Stimulated activated CD8-positive, alpha-beta memory T cell treated with anti-CD3 and anti-CD28 coated beads, Interleukin-12 subunit alpha, Interleukin-12 subunit beta, amount 100 ng/mL, for 24 hours (primary cell): ENCODE data around the gene HMX1.

Source experiments
- DNase-seq: peaks from one replicate; pipeline ENCODE4 v3.0.0-alpha.2; 2020; ENCODE audit errors: extremely low read depth

The HMX1 gene

DNA sequence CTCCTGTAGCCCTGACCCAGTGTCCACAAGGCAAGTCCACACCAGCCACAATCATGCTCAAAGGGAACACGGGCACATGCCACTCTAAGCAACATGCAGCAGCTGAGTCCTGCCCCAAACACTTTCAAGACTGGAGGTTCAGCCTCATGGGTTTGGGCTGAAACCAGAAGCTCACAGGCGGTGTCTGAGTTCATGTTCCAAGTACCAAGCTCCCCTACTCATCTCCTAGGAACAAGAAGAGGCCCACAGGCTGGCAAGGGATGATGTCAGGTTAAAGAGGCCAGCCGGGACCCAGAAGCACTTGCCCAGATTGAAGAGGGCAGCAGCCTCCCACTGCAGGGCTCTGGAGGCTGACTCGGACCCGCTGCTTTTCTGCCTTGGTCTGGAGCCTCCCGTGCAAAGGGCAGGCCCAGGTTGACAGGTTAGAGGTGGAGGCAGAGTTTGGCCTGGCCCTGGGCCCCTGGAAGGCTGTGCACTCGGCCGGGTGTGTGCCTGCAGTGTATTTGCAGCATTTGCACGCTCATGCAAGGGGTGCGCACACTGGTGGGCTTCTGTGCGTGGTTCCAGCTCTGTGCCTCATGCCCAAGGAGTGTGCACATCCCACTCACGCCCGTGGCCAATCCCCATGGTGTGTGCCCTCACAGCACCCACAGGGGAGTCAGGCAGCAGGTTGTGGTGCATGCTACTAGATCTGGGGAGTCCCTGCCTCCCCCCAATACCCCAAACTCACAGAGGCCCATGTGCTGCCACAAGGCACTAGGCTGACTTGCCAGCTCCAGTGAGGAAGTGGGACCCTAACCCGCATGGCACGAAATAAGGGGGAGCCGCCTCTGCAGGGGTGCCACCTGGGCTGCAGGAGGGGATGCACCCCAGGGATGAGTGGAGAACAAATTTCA, 2.4 kb downstream of the HMX1 start:
- DNase-seq: no peak

DNA sequence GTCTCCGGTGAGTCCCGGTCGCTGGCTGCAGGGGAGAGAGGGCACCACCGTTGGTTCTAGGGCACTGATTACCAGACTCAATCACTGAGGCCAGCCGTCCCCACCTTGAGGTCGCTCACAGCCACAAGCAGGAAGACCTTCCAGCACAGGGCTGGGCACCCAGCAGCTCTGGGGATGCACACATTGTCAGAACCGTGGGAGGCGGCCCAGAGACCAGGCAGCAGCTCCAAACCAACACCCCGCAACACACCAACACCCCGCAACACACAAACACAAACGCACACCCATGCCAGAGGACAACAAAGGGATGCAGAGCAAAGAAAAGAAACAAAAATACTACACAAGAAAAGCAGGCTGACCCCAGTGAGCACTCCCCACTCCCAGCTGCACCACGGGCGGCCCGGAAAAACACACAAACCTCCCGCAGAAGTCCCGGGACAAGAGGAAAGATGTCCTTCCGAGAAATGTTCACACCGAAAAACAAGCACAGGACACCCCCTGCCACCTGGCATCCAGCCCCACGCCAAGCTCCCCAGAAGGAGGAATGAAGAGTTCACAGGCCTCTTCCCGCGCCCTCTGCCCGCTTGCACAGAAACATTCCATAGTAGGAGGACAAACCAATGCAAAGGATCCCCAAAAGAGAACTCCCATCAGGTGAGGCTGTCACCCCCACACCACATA, 3.2 kb downstream of the HMX1 start:
- no peak for DNase-seq

DNA sequence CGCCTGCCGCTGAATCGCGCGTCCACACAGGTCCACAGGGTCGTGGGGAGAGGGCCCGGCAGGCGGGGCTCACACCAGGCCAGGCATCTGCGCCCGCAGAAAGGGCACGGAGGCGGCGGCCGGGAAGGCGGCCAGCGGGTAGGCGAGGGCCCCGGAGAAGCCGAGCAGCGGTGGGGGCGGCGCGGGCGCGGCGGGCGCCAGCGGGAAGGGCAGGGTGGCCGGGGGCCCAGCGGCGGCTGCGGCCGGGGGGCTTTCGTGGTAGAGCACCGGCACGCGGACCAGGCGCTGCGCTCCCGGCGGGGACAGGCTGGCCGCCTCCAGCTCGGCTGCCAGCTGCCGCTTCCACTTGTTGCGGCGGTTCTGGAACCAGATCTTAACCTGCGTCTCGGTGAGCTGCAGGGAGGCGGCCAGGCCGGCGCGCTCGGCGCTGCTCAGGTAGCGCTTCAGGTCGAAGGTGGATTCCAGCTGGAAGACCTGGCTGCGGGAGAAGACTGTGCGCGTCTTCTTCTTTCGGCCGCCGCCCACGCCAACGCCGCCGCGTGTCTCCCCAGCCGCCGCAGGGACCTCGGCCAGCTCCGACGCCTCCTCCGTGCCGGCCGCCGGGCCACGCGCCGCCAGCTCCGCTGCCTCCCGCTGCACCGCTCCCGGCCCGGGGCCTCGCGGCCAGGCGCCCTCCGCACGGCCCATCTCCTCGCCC, 3.9 kb downstream of the HMX1 start:
- no peak for DNase-seq

DNA sequence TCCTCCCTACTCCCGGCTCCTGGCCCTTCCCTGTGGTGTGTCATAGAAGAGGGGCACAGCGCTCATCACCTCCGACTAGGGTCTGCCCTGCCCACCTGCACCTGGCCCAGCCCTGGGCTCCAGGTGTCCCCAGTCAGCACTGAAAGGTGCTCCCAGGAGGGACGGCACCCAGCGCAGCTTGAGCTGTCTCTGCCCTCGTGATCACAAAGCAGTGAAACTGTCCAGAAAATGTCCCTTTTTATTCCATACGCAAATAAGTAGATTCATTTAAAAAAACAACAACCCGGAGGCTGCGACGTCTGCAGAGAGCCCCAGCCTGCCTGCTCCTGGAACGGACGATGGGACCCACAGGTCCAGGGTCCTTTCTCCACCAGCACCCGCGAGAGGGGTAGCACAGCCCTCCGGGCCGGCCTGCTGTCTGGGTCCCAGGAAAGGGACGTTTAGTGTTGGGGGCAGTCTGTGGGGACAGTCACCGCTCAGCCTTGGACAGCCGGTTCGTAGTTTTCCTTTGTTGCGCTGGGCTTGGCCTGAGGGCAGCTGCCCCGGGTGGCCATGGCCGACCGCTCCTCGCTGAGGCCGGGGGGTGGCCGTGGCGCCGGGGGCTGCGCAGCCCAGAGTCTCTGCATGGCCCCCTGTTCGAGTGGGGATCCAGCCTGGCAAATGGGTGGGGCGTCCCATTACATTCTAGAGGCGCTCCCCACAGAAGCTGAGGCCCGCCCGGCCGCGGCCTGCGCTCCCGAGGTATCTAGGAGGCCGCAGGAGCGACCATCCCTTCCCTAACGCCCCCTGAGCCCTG, 4.6 kb downstream of the HMX1 start:
- no peak for DNase-seq

DNA sequence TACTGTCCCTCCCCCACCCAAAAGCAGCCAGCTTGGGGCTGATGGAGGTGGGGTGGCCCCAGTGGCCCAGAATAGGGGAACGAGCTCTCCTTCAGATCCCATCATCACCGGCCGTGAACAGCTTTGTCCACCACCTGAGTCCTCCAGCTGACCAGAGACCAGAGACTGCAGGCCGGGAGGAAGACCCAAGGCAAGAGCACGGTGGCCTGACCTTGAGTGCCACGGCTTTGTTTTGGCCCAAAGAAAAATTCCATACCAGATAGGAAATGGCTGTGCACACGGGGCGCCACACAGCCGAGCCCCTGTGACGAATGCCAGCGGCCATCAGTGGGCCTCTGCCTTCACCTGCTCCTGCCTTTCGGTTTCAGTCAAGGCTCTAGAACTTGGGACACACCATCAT, 5.2 kb downstream of the HMX1 start:
- DNase-seq: no peak

DNA sequence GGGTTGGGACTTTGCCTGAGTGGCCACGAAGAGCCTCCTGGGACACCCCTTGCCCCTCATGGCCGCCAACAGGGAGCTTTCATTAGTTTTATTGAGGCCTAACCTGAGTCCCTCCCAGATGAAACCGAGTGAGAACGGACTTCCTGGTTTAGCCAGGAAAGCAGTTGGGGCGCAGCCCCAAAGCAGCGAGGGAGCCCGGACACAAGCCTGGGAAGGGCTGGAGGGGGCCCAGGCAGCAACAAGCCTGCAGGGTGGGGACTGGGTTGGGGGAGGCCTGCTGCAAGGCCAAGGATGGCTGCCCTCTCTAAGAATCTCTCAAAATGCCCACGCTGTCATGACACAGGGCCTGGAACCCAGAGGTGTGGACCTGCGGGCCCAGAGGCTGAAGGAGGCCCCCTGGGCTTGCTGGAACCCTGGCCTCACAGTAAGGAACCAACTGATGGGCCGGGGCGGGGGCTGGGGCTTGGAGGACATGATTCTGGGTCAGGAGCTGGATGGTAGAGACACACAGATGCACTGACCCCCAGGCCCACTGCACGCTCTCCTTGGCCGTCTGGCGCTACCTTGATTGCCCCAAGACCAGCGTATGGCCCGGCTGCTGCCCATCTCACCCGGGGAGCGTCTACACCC, 5.8 kb downstream of the HMX1 start:
- no peak for DNase-seq

DNA sequence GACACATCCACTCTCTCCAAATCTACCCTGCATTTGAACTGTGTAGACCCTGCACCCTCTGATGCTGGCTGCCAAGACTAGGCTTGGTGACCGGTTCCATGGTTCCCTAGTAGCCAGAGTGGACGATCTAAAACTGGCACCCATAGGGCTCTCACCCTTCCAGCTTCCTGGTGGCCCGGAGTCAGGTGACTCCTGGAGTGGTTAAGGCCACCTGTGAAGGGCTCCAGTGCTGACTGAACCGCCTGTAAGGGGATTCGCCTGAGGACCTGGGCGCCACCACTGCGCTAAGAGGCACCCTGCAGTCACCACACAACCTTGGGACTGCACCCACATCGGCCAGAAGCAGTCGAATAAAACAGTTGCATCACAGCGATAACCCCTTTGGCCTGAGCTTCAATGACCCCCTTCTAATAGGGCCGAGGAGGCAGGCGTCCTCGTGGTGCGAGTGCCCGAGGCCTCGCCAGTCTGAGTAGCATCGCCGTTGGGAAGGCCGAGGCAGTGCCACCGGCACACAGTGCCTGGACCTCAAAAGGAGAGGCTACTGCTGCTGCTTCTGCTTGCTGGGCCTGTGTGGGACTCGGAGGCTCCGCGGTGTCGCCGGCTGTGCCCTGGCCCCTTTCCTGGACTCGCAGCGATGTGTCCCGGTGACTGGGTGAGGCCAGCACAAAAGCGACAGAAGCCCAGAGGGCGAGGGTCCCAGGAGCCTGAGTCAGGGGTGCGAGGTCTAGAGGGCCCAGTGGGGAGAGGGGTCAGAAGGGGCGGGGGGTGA, 6.5 kb downstream of the HMX1 start:
- no peak for DNase-seq

DNA sequence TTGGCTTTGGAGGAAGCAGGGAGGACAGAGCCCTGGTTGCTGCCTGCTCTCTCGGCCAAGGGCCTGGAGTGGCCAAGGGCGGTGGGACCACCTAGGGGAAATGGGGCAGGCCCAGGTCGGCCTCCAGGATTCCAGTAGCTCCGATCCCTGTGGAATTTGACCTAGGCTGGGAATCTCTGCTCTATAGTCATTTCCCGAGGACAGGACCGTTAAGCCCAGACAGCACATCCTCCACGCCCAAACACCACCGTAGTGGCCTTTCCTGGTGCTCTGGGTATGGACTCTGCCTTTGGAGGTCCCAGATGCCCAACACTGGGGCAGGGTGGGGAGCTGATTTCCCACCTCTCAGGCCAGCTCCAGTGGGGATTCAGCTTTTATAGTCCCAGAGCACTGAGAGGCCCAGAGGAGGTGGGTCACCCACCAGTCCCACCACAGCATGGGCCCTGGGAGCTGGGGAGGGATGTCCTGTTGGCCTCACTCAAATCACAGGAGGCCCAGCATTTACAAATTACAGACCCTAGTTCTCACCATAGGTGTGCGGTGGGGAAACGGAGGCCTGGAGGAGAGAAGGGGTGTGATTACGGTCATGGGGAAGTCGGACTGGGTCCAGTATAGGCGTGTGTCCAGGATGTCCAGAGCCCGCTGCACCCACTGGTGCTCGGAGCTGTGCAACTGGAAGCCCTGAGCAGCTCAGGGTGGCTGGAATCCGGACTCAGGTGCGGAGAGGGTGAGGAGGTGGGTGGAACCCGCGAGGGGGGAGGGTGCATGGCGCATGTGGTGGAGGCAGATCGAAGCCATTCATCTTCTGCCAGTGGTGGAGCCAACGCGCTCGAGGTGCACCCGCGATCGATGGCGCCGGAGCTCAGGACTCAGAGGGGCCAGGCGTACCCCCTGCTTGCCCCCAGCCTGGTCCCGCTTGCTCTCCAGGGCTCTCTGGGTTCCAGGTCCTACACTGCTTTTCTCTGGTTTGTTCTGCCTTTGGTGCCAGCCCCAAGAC, 7.7 kb downstream of the HMX1 start:
- DNase-seq: no peak

DNA sequence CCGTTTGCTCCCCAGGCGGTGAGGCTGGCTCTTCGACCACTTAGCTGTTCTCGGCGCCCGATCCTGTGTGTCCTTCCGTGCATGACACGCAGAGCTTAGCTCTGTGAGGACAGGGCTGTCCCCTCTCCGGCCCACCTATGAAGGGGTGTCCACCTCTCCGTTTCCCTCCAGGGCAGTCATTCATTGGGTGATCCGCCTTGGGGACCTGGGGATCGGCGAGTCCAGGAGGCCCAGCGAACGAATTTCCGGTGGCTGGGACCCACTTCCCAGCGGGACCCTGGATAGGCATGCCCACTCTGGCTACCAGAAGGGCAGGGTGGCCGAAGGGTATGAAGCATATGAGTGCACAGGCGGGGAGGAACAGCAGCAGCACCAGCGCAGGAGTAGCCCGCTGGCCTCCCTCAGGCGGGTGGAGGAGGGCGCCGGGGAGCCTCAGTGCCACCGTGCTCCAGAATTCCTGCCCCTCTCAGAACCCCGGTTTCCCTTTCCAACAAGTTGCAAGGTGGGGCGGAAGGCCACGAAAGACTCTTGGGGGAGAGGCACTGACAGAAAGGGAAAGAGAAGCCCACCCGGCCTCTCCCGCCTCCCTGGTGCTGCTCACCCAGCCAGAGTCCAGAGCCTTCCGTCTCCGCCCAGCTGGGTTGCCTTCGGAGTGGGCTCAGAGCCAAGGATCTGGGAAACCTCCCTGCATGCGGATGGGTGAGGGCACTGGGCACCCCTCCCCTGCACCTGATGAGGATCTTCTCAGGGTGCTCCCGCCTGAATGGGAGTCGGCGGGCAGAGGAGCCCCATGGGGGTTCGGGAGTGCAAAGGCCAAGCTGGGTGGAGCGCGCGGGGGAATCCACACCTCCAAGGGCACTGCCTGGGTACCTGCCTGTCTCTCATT, 8.6 kb downstream of the HMX1 start:
- DNase-seq: no peak

DNA sequence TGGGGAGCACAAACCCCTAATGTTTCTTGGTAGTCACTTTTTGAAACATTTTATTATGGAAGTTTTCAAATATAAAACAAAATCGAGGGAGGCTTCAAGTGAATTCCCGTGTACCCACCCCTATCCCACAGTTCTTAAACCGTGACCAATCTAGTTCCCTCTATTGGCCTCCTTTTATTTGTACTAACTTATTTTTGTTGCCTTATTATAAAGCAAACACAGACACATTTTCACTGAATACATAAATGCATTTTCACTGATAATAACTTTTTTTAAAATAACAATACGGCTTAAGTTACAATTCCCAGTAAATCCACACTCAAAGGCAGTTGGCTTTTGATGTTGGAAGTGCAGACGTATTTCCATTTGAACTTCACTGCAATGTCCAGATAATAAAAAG, 9.3 kb downstream of the HMX1 start:
- no peak for DNase-seq

DNA sequence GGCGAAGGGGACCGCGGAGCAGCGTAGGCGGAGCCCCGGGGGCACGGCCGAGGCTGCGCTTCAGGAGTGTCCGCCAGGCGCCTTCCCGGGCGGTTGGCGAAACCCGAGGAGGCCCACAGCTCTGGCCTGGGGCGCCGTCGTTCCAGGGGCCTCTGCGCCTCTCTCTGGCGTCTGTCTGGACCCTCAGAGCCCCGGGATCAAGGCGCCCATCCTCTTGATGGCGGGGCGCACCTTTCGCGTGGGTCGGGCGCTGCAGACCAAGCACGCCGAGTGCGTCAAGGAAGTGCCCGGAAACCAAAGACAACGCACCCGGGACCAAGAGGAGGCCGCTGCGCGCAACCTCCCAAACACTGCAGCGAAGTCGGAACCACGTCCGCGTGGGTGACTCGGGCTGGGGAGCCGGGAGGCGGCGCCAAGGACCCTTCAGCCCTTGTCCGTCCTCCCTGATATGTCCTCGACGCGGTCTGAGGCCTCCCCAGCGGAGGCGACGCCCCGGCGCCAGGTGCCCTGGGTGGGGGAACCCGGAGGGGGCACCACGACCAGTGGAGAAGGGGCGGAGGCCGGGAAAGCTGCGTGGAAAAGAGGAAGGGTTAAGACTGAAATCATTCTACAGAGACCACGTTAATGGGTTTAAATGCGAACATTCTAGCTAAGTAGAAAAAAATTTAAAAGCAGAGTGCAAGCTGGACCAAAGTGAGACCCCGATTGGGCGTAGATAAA, 9.9 kb downstream of the HMX1 start:
- DNase-seq: no peak

DNA sequence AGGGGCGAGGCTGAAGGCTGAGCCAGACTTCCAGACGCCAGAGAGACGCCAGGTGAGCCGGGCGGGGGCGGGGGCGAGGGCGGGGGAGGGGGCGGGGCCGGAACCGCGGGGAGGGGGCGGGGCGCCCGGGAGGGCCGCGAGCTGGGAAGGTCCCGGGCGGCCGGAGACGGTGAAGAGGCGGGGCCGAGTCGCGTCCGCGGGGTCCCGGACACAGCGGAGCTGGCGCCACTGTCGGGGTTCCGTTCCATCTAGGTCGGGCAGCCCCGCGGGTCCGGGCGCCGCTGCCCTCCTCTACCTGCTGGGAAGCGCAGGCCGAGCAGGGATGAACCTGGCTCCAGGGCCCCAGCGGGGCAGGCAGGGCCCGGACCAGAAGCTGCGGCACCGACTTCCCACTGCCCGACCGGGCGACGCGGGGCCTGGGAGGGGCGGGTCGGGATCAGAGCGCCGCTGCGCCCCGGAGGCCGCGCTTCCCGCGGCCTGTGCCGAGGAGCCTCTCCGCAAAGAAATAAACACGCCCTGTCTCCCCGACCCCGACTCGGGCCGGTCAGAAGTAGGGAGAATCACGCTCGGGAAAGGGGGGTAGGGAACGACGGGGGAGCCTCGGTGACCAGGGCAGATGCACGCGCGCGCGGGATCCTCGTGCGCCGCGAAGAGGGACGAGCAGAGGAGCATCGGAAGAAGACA, 10.6 kb downstream of the HMX1 start:
- no peak for DNase-seq

DNA sequence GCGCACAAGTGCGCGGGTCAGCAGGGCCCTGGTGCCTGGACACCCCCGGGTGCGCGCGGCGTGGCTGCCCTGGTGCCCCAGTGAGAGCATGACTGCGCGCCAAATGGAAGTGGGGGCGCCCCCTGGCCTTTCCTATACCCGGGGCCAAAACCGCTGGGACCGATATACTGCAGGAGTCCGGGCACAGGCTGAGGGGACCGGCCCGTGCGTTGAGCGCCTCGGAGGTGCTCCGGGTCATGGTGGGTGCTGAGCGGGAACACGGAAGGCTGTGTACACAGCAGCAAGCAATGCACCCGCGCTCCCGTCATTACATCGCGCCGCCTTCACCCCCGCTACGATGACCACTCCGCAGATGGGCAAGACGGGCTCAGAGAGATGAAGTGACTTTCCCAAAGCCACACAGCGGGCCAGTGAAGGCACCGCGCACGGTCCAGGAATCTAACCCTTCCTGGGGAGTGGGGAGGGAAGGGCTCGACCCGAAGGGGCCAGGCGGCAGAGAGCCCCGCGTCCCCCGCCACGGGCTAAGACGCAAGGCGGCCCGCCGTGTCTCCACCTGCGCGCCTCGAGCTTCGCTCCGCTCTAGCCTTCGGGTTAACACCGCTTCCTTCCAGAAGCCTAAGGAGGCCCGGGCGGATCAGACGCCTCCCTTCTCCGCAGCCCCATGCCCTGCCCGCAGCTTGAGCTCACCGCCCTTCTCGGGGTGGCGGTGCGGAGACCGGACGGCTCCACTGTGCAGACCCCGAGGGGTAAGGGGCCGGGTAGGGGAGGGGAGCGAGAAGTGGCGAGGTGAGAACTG, 11.3 kb downstream of the HMX1 start:
- no peak for DNase-seq

DNA sequence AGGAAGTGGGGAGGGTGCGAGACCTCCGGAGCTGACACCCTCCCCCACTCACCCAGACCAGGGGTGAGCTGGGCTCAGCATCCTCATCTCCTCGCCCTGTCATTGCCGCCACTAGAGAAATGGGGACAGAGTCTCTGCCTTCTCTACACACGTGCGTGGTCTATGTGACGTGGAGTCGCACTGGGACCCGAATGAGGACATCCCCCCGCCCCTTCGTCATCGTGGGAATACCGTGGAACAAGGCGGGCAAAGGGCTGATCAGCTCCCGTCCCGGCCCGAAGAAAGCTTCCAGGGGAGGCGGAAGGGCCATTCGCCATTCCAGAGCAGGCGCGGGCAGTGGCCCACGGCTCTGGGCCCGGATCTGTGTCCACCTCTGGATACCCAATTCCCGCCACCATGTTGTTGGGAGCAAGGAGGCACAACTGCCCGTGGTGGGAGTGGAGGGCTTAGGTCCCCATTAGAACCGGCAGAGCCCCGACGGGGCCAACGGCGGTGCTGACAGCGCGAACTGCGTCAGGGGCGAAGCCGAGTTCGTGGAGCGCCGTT, 12.0 kb downstream of the HMX1 start:
- no peak for DNase-seq

DNA sequence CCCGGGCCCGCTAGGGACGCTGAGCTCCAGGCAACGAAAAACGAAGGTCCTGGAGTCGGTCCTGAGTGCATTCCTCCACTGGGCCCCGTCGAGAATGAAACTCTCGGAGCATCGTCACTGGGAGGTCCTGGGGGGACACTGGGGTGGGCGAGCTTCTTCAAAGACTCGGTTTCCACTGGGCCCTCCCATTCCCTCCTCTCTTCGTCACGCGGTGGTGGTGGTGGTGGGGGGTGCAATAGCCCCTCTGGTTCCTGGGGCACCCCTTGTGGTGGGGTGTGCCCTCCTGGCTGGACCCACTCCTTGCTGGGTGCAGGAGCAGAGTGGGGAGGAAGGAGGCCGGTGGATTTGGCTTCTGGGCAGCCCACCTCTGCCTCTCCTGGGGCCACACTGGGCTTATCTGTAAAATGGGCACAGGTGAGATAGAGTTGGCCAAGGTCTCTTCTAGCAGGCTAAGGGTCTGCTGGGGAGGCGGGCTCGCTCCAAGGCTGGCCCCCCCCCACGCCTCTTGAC, 12.9 kb downstream of the HMX1 start:
- no peak for DNase-seq
